ENCODE data around the gene ENGASE.
"Not testable (repeated sequence)": the region's sequence is repeated elsewhere in the genome, so short reads cannot be mapped to it uniquely, and the experiment has no call there.

ENGASE gene

GRCh38 chr17:79074649-79075445 is at the start of gene ENGASE:
TSS of gene ENGASE (plus strand) at chr17:79074824. CDS start at chr17:79074945, 121 bp downstream.
- DNase-seq, result peak; percentile 84

- DNase-seq, result no peak
Measured at GRCh38 chr17:79024901-79025737, 49.5 kb upstream of the ENGASE start.

- no peak for DNase-seq
Measured at GRCh38 chr17:79026376-79027273, 48.0 kb upstream of the ENGASE start.

GRCh38 chr17:79027274-79027924 is 47.2 kb upstream of the ENGASE start:
- DNase-seq, result no peak

GRCh38 chr17:79027925-79028491 is 46.6 kb upstream of the ENGASE start:
- DNase-seq, result no peak

GRCh38 chr17:79028496-79029326 is 45.9 kb upstream of the ENGASE start:
- no peak for DNase-seq

GRCh38 chr17:79029327-79030009 is 45.2 kb upstream of the ENGASE start:
- DNase-seq, result no peak

GRCh38 chr17:79030636-79031035 is 44.0 kb upstream of the ENGASE start:
- not testable (repeated sequence) for DNase-seq

- no peak for DNase-seq
Measured at GRCh38 chr17:79031996-79032875, 42.4 kb upstream of the ENGASE start.

- DNase-seq, result no peak
Measured at GRCh38 chr17:79033046-79033616, 41.5 kb upstream of the ENGASE start.

GRCh38 chr17:79033741-79034501 is 40.7 kb upstream of the ENGASE start:
- DNase-seq, result no peak

- no peak for DNase-seq
Measured at GRCh38 chr17:79034931-79035485, 39.6 kb upstream of the ENGASE start.

- DNase-seq, result no peak
Measured at GRCh38 chr17:79035686-79036085, 38.9 kb upstream of the ENGASE start.

GRCh38 chr17:79036181-79036580 is 38.4 kb upstream of the ENGASE start:
- no peak for DNase-seq

- DNase-seq, result no peak
Measured at GRCh38 chr17:79036596-79036995, 38.0 kb upstream of the ENGASE start.

GRCh38 chr17:79038545-79039135 is 36.0 kb upstream of the ENGASE start:
- no peak for DNase-seq

- no peak for DNase-seq
Measured at GRCh38 chr17:79039171-79039570, 35.5 kb upstream of the ENGASE start.
